MCF 10A (cell line): ENCODE results near the gene FN3K. TPM values are rescaled to one million over a fixed set of nuclear protein-coding genes. Genes with fewer than 3 reads are reported as not detected.
A peak's percentile ranks its signal among the peaks of the same experiment; 100 is the strongest.

ENCODE experiments used
- BruUV-seq: library from RNA; stranded (reverse); fragments of 400-500 nt; replicated peaks from 2 replicates; lab custom pipeline; 2021; lab: Mats Ljungman, UMichigan
- CTCF ChIA-PET: fragments of 300-600 bp; sonication (Branson Sonifier 250); formaldehyde crosslinking; extraction: SDS; loops from one replicate; lab custom pipeline; 2021; ENCODE audit warnings: antibody characterized with exemption, inconsistent platforms; lab: Yijun Ruan, JAX
- POLR2A ChIA-PET: fragments of 300-600, 350-650 bp; sonication (Branson Sonifier 250); formaldehyde crosslinking; extraction: SDS; loops from one replicate; lab custom pipeline; 2020; ENCODE audit warnings: antibody characterized with exemption, inconsistent platforms; lab: Yijun Ruan, JAX
- DNase-seq: peaks from one replicate; pipeline ENCODE4 v3.0.0-alpha.2; 2018; ENCODE audit not compliant: unreplicated experiment
- H3K27ac Mint-ChIP-seq: one replicate; pipeline ENCODE4 v1.8.0; 2022; ENCODE audit warnings: mild to moderate bottlenecking, low read depth, mixed read lengths; ENCODE audit not compliant: unreplicated experiment
- H3K27me3 Mint-ChIP-seq: one replicate; pipeline ENCODE4 v1.8.0; 2022; ENCODE audit warnings: mixed read lengths; ENCODE audit not compliant: insufficient read depth, unreplicated experiment
- H3K36me3 Mint-ChIP-seq: one replicate; pipeline ENCODE4 v1.8.0; 2022; ENCODE audit warnings: mild to moderate bottlenecking, moderate library complexity, mixed read lengths; ENCODE audit not compliant: insufficient read depth, unreplicated experiment
- H3K4me1 Mint-ChIP-seq: one replicate; pipeline ENCODE4 v1.8.0; 2022; ENCODE audit warnings: mixed read lengths; ENCODE audit not compliant: insufficient read depth, unreplicated experiment
- H3K4me3 Mint-ChIP-seq: one replicate; pipeline ENCODE4 v1.8.0; 2022; ENCODE audit warnings: mild to moderate bottlenecking, moderate library complexity, mixed read lengths; ENCODE audit not compliant: unreplicated experiment
- H3K9me3 Mint-ChIP-seq: one replicate; pipeline ENCODE4 v1.8.0; 2022; ENCODE audit warnings: mixed read lengths; ENCODE audit not compliant: unreplicated experiment
- CTCF ChIP-seq: fragments of 200-600 bp; IDR thresholded peaks from one replicate; pipeline ENCODE4 v1.8.0; 2022; ENCODE audit warnings: antibody characterized with exemption, mild to moderate bottlenecking; ENCODE audit not compliant: unreplicated experiment
- intact Hi-C: fragments of 100-400 bp; cut with micrococcal nuclease; formaldehyde crosslinking; loops from 2 replicates; pipeline ENCODE4 v1.14.1; 2022
- total RNA-seq: library from RNA; stranded (reverse); gene quantifications from 2 replicates; pipeline ENCODE4 v1.2.3, GENCODE V29; 2022

The FN3K gene
- total RNA-seq, 1 experiment from 2014 or later: 1.3 TPM

- peaks cover 31% of the 10 kb centered on the region for H3K36me3 Mint-ChIP-seq
- intact Hi-C loops: no loop called here
- CTCF ChIA-PET: no interaction called here
- no peaks in the 10 kb centered on the region for H3K9me3 Mint-ChIP-seq
- peak within 1 kb of the TSS; percentile 89 for H3K4me3 Mint-ChIP-seq
- BruUV-seq: no TSS peak
- DNase-seq: peak; percentile 94
- H3K4me1 Mint-ChIP-seq: peaks cover 15% of the 10 kb centered on the region
- no peak for TF ChIP-seq CTCF
- H3K27ac Mint-ChIP-seq: peak within 1 kb of the TSS; percentile 57
- POLR2A ChIA-PET: interaction anchor here (0.6 to 2.1 kb wide), 14 partner anchors 11 to 1474 kb away, joined by 3 to 11 read pairs (median 3); partner anchors contain the start of genes RAB40B and WDR45B
- H3K27me3 Mint-ChIP-seq: no peaks in the 10 kb centered on the region
Measured at GRCh38 chr17:82716203-82717010, 19.0 kb upstream of the FN3K start, which contains the start of gene FN3KRP. Gene FN3KRP (plus strand): TSS chr17:82716706. CDS start chr17:82716756, 50 bp downstream.

GRCh38 chr17:82718986-82719685, 16.3 kb upstream of the FN3K start:
- ChIA-PET CTCF (no interaction called here), POLR2A (no interaction called here)
- BruUV-seq: no TSS peak
- no peak overlapping the region for H3K27ac Mint-ChIP-seq
- H3K27me3 Mint-ChIP-seq: no peaks in the 10 kb centered on the region
- DNase-seq: no peak
- H3K4me1 Mint-ChIP-seq: peaks cover 15% of the 10 kb centered on the region
- H3K36me3 Mint-ChIP-seq: peaks cover 50% of the 10 kb centered on the region
- intact Hi-C loops: no loop called here
- TF ChIP-seq CTCF: no peak
- no peaks in the 10 kb centered on the region for H3K9me3 Mint-ChIP-seq
- no peak overlapping the region for H3K4me3 Mint-ChIP-seq

- H3K4me1 Mint-ChIP-seq: peaks cover 15% of the 10 kb centered on the region
- ChIA-PET POLR2A (no interaction called here), CTCF (no interaction called here)
- DNase-seq: no peak
- TF ChIP-seq CTCF: no peak
- H3K9me3 Mint-ChIP-seq: no peaks in the 10 kb centered on the region
- H3K36me3 Mint-ChIP-seq: peaks cover 51% of the 10 kb centered on the region
- H3K27me3 Mint-ChIP-seq: no peaks in the 10 kb centered on the region
- BruUV-seq: no TSS peak
- no peak overlapping the region for H3K27ac Mint-ChIP-seq
- no peak overlapping the region for H3K4me3 Mint-ChIP-seq
- intact Hi-C loops: no loop called here
Measured at GRCh38 chr17:82720204-82720603, 15.2 kb upstream of the FN3K start.

- Mint-ChIP-seq H3K36me3 (peaks cover 53% of the 10 kb centered on the region), H3K27me3 (no peaks in the 10 kb centered on the region)
Measured at GRCh38 chr17:82722341-82723013, 12.9 kb upstream of the FN3K start.

More at GRCh38 chr17:82722341-82723013, 12.9 kb upstream of the FN3K start:
- POLR2A ChIA-PET: interaction anchor here (1.3 kb wide), 1 partner anchor 21 kb away, joined by 3 read pairs; no protein-coding TSS in a partner anchor
- Mint-ChIP-seq H3K4me3 (no peak overlapping the region), H3K27ac (no peak overlapping the region), H3K9me3 (no peaks in the 10 kb centered on the region), H3K4me1 (peaks cover 13% of the 10 kb centered on the region)
- CTCF ChIA-PET: interaction anchor here (0.6 to 0.7 kb wide), 2 partner anchors 41 to 173 kb away, joined by 3 read pairs; no protein-coding TSS in a partner anchor
- BruUV-seq: no TSS peak
- DNase-seq: no peak
- intact Hi-C loops: no loop called here
- TF ChIP-seq CTCF: no peak
